CD1c-positive myeloid dendritic cell (primary cell): ENCODE data around the gene CD82.
A peak's percentile ranks its signal among the peaks of the same experiment; 100 is the strongest.
"Not testable (repeated sequence)": the region's sequence is repeated elsewhere in the genome, so short reads cannot be mapped to it uniquely, and the experiment has no call there.

Experiments
- DNase-seq: peaks from one replicate; pipeline ENCODE4 v3.0.0-alpha.2; 2016; ENCODE audit errors: extremely low spot score

CD82 gene

DNA sequence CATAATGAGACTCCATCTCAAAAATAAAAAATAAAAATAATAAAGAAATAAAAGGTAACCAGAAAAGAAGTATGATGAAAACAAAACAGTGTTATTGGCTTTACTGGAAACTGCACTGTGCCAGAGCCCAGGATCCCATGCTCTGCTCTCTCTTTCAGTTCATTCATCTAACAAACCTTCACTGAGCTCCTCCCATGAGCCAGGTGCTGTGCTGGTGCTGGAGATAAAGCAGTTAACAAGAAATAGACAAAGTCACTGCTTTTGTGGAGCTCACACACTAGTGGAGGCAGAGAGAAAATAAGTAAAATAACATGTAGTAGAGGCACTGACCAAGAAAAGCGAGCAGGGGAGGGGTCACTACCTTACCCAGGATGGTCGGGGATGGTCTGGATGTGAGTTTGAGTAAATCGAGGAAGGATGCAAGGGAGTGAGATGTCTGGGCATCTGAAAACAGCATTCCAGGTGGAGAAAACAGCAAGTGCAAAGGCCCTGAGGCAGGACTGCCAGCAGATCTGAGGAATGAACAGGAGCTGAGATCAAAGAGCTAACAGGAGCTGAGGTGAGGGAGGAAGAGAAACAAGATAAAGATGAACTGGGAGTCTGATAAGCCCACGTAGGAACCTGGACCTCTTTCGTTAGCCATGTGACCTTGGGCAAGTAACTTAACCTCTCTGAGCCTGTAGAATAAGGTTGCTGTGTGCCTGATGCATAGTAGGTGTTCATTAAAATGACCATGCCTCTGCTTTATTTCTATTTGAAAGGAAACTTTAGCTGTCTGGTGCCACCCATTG is 31.3 kb upstream of the CD82 start:
- no peak for DNase-seq

DNA sequence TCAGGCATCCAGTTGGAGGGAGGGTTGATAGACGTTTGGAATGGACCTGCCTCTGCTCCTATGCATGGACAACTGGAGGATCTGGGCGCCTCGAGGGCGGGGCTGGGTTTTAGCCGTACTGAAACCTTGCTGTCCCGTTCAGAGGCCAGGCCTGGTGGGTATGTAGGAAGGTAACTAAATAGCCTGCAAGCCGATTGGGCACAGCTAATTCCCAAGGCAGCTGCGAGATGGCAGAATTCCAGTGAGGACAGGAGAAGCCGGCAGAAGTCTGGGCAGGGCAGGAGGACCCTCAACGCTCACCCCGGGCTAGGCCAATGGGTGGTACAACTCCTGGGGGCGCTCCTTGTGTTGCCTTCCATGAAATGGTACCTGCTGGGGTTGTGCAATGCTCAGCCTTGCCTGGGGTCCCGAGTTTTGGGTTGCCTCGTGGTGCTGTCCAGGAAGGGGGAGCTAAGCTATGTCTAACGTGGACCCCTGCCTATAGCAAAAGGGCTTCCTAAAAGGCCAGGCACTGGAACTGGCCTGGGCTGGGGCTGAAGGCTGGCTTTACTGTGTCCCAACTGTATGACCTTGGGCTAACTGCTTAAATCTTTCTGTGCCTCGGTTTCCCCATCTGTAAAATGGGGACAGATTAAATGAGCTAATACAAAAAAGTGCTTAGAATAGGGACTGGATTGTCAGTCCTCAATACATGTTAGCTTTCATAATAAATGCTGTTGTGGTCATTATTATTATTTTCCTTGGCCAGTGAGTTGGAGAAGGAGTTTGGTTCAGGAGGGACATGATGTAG is 30.1 kb upstream of the CD82 start:
- no peak for DNase-seq

DNA sequence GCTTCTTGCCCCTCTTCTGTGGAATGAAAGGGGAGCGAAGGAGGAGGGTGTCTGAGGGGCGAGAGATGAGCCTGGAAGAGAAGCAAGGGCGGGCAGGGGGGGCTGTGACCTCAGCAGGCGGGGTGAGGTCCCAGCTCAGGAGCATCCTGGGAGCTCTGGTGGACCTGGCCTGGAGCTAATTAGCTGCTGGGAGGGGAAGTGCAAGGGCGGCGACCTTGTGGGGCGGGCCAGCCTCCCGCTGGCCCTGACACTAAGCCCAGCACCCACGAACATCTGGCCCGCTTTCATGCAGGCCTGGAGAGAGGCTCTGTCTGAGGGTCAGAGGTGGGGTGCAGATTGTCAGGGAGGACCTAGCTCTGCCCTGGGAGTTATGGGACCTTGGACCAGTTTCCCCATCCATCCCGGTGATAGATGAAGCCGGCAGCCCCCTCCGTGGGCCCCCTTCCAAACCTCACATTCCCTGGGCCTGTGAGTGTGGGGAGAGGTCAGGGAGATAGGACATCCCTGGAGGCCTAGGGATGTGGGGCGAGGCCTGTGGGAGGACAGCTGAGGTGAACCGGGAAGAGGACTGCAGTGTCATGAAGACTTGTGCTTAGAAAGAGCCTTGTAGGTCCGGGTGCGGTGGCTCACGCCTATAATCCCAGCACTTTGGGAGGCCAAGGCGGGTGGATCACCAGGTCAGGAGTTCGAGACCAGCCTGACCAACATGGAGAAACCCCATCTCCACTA is 28.5 kb upstream of the CD82 start:
- no peak for DNase-seq

DNA sequence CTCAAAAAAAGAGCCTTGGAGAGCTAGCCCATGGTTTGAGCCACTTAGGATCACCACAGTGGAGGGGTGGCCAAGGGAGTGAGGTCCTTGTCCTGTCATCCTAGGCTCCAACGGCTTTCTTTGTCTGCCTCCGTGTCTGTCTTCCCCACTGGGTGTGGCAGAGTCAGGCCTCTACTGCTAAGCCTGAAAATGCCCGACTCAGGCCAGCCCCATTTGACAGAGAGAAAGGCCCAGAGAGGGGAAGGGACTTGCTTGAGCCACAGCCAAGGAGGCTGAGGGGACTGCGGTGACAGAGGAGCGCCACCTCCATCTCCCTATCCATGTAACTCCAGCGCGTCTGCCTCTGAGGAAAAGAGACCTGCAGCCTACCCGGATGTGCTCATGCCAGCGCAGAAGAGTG is 27.8 kb upstream of the CD82 start:
- no peak for DNase-seq

DNA sequence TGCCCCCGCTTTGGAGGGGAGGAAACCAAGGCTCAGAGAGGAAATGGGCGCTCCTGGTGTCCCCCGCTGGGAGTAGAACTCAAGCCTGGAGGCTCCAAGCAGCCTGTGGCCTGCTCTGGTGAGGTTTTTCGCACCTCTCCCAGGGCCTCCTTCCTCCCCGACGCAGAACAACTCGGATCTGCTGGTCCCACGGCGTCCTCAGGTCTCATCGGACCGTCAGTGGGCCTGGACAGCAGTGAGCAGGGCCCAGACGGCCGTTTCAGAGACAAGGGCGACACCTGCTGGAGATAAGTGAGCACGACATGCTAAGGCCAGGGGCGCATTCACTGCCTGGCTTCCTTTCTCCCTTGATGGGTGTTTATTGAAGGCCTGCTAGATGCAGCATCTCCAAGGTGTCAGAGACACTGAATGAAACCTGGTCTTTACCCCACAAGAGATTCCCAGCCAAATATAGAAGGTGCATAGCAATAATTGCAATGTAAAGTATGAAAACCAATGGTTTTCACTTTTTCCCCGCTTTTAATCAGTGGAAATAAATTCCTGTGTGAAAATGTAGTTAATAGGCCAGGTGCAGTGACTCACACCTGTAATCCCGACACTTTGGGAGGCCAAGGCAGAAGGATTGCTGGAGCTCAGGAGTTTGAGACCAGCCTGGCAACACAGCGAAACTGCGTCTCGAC is 26.9 kb upstream of the CD82 start:
- peak; percentile 84 for DNase-seq

DNA sequence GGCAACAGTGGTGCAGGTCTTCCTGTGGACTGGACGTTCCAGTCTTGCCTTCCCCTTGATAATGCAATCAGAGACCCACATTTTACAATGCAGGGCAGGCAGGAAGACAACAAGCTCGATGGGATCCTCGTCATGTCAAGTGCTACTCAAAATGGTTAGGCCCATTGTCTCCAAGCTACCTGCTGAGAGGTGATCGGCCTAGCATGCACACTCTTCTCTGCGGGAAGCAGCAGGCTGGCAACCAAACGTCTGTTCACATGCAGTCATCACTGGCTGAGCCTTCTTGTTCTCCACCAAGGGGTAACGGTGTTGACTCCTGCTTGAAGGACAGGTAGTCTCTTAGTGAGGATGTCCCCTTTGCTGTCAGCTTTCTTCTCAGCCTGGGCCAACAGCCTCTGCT is 25.5 kb upstream of the CD82 start:
- DNase-seq = no peak

DNA sequence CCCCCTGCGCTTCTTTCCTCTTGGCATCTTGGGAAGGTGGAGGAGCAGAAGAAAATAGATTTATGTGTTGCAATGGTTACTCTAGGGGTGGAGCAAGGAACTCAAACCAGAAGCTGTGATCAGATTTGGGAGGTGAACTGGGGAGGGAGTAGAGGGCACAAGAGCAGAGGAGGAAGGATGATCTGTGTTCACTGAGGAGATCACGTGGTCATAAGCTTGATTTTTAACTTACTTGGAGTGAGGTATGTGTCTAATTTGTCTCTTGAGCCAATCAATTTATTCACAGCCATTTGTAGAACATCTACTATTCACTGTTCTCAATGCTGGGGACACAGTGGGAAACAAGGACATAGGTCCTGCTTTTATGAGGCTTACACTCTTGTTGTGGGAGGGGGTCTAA is 24.8 kb upstream of the CD82 start:
- no peak for DNase-seq

DNA sequence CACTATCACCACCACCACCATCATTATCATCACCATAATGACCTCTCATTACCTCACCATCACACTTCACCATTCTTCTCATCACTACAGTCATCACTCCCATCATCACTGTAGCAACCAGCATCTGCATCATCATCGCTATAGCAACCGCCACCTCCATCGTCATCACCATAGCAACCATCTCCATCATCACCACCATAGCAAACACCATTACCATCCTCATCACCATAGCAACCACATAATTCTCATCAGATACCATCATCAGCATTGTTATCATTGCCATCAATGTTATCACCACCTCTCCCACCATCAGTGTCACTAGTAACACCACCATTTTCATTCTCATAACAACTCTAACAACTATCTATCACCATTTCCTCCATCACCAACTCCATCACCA is 23.1 kb upstream of the CD82 start:
- DNase-seq = no peak

DNA sequence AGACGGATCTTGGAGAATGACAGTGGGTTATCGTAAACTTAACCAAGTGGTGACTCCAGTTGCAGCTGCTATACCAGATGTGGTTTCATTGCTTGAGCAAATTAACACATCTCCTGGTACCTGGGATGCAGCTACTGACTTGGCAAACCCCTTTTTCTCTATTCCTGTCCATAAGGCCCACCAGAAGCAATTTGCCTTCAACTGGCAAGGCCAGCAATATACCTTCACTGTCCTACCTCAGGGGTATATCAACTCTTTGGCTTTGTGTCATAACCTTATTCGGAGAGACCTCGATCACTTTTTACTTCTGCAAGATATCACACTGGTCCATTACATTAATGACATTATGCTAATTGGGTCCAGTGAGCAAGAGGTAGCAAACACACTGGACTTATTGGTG is 18.5 kb upstream of the CD82 start:
- DNase-seq = not testable (repeated sequence)

DNA sequence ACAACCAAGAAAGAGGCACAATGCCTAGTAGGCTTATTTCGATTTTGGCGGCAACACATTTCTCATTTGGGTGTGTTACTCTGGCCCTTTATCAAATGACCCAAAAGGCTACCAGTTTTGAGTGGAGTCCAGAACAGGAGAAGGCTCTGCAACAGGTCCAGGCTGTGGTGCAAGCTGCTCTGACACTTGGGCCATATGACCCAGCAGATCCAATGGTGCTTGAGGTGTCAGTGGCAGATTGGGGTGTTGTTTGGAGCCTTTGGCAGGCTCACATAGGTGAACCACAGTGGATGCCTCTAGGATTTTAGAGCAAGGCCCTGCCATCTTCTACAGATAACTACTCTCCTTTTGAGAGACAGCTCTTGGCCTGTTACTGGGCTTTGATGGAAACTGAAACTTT is 17.9 kb upstream of the CD82 start:
- not testable (repeated sequence) for DNase-seq

DNA sequence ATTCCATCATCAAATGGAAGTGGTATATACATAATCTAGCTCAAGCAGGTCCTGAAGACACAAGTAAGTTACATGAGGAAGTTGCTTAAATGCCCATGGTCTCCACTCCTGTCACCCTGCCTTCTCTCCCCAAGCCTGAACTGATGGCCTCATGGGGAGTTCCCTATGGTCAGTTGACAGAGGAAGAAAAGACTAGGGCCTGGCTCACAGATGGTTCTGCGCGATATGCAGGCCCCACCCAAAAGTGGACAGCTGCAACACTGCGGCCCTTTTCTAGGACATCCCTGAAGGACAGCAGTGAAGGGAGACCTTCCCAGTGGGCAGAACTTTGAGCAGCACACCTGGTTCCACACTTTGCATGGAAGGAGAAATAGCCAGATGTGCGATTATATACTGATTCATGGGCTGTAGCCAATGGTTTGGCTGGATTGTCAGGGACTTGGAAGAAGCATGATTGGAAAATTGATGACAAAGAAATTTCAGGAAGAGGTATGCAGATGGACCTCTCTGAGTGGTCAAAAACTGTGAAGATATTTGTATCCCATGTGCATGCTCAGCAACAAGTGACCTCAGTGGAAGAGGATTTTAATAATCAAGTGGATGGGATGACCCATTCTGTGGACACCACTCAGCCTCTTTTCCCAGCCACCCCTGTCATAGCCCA is 17.3 kb upstream of the CD82 start:
- no peak for DNase-seq

DNA sequence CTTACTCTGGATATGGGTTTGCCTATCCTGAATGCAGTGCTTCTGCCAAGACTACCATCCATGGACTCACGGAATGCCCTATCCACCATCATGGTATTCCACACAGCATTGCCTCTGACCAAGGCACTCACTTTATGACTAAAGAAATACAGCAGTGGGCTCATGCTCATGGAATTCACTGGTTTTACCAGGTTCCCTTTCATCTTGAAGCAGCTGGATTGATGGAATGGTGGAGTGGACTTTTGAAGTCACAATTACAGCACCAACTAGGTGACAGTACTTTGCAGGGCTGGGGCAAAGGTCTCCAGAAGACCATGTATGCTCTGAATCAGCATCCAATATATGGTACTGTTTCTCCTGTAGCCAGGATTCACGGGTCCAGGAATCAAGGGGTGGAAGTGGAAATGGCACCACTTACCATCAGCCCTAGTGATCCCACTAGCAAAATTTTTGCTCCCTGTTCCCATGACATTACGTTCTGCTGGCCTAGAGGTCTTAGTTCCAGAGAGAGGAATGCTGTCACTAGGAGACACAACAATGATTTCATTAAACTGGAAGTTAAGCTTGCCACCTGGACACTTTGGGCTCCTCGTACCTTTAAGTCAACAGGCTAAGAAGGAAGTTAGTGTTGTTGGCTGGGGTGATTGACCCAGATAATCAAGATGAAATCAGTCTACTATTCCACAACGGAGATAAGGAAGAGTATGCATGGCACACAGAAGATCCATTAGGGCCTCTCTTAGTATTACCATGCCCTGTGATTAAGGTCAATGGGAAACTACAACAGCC is 16.3 kb upstream of the CD82 start:
- not testable (repeated sequence) for DNase-seq

DNA sequence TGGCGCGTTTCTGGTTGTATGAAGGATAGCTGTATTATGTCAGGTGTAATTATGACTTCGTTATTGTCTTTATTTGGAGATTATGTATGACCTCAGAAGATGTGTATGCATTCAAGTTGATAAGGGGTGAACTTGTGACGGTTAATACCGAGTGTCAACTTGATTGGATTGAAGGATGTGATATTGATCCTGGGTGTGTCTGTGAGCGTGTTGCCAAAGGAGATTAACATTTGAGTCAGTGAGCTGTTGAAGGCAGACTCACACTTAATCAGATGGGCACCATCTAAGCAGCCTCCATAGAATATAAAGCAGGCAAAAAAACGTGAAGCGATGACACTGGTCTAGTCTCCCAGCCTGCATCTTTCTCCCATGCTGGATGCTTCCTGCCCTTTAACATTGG is 15.3 kb upstream of the CD82 start:
- DNase-seq = no peak

DNA sequence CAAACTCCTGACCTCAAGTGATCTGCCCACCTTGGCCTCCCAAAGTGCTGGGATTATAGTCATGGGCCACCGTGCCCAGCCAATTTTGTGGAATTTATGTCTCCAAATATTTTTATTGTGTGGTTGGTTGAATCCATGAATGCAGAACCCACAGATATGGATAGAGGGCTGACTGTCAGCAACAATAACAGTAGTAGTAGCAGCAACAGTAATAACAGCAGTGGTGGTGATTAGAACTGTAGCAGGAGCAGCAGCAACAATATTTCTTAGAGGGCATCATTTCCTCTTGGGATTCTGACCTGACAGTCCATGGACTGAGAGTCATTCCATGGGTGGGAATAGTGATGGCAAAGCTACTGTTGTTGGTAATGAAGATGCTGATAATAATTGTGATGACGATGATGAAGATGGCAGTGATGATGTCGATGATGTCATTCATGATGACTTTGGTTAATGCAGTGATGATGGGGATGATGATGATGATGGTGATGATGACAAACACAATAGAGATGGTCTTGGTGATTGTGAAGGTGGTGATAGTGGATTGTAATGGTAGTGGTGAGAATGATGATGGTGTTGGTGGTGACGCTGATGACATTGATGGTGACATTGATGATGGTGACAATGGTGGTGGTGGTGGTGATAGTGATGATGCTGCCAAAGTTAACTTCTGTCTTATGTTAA is 13.9 kb upstream of the CD82 start:
- no peak for DNase-seq

DNA sequence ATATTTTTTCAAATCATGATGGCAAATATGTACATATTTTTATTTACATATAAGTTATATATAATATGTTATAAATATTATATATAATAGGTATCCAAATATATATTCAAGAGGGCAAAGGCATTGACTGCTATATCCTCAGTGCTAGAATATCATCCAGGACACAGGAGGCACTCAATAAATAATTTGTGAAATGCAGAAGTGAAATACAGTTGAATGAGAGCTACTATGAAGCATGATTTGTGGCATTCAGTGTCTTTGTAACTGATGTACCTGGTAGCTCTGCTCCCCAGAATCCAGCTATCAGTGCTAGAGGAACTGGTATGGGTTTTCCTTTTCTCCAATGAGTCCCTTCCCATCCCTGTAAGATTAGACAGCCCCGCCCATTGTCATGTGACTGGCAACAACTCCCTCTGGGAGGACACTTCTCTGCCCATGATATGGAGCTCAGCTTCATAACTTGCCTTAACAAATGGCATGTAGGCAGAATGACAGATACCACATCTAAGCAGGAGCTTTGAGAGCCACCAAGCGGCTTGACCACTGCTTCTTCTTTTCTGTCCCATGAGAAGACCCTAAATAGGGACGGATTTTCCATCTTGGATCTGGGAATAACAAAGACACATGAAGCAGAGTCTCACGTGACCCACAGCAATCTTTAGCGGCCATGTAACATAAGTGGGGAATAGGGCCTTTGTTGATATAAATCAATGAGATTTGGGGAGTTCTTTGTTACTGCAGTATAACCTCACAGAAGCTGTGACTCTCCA is 10.2 kb upstream of the CD82 start:
- DNase-seq = no peak

DNA sequence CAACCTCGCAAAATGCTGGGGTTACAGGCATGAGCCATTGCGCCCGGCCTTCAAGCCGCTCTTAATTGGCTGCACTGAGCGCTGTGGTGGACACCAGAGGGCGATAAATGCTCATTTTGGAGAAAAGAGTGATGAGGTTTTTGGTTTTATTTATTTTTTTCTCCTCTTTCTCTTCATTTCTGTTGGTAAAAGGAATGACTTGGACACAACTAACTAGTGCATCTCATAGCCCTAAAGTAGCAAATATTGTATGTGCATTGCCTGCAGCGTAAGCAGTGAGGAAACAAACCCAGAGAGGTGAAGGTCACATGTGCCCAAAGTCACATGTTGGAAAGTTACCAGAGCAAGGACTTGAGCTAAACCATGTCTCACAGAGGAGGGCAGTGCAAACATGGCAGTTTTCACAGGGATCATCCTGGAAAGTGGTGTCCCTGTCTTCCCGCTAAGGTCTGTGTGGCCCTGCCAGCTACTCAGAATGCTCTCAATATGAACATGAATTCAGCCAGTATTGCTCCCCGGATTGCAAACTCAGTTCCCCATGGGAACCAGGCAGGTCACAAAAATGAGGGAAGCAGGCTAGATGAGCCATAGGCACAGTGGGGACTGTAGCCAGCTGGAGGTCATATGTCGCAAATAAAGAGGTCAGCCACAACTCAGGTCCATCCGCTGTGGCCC is 8.6 kb upstream of the CD82 start:
- peak; percentile 68 for DNase-seq

DNA sequence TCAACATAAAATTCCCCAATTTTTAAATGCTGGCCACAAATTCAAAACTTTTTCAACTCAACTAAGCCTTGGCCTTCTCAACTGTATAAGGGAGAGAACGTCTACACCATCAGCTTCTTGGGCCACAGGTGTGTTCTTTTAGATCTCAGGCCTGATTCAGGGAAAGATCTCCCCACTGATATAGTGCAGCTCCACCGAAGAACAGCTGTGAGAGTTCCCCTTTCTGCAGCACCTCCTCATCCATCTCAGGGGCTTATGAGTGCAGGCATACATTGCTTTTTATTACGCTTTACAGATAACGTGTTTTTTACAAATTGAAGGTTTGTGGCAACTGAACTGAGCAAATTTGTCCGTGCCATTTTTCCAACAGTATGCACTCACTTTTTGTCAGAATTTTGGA is 8.0 kb upstream of the CD82 start:
- no peak for DNase-seq

DNA sequence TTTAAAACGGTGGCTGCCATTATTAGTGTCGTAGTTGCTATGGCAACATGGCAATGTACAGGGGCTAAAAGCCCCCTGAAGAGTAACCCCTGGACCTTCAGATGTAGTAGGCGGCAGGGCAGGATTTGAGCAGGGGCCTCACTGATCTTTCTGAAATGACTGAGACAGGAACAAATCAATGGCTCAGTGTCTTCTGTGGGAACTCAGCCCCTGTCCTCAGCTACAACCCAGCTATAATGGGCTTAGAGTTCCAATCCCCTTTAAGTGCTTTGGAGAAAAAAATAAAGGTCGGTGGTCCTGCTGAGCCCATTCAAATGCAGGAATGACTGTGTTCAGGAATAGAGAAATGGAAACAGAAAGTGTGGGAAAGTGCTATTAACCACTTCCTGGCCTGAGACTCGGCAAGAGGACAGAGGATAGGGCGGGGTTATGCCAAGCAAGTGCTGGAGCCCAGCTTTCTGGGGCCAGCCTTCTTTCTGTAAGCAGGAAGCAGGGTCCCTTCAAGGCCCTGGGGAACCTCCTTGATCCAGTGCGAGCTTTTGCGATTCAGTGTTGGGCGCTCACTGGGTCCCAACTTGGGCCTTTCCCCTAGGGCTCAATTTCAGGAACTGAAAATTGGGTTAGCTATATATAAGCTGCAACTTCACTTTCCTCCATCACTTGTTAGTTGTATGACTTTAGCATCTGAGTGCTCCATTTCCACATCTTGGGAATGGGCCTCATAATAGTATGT is 6.1 kb upstream of the CD82 start:
- peak; percentile 85 for DNase-seq
